NCI-H146 treated with DMSO at 0.1 percent for 48 hours (cell line): ENCODE results near the gene ST7L.
"Not testable (repeated sequence)": the region's sequence is repeated elsewhere in the genome, so short reads cannot be mapped to it uniquely, and the experiment has no call there.

ENCODE experiments used
- DNase-seq: peaks from one replicate; lab custom pipeline; 2025; ENCODE audit not compliant: unreplicated experiment; lab: John Stamatoyannopoulos, UW

Gene ST7L, protein sequence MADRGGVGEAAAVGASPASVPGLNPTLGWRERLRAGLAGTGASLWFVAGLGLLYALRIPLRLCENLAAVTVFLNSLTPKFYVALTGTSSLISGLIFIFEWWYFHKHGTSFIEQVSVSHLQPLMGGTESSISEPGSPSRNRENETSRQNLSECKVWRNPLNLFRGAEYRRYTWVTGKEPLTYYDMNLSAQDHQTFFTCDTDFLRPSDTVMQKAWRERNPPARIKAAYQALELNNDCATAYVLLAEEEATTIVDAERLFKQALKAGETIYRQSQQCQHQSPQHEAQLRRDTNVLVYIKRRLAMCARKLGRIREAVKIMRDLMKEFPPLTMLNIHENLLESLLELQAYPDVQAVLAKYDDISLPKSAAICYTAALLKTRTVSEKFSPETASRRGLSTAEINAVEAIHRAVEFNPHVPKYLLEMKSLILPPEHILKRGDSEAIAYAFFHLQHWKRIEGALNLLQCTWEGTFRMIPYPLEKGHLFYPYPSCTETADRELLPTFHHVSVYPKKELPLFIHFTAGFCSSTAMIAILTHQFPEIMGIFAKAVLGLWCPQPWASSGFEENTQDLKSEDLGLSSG

DNA sequence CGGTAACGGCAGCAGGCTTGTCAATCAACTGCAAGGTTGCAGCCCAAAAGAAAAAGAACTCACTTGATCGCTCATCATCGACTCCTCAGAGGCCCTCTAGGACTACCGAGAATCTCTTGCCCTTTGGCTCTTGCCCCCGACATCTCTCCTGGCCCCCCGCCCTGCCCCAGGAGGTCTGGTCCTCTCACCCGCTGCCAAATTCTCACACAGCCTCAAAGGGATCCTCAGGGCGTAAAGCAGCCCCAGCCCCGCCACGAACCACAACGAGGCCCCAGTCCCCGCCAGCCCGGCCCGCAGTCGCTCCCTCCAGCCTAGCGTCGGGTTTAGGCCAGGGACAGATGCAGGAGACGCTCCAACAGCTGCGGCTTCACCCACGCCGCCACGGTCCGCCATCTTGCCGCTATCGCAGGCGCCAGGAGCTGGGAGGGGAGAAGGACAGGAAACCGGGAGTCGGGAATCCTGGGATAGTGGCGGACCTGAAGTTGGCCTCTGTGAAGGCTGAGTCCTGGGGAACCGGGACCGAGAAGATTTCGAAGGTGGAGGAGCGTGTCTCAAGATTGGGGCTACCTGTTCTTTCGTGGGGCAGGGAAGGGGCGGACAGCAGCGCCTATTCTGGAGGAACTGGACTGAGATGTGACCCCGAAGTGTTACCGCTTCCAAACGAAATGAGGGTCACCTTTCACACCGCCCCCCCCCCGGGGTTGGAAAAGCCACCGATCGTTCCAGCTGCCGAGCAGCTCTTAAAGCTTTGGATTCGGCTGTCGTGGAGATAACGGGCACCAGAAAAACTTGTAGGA lies at the start of gene ST7L:
Gene ST7L (minus strand): TSS at position 421 of the 797 bp plus-strand sequence. CDS start 28 bp downstream, at position 393.
- DNase-seq = peak; percentile 40

GRCh38 chr1:112666946-112667345 lies 48.0 kb upstream of the ST7L start:
- DNase-seq = no peak

DNA sequence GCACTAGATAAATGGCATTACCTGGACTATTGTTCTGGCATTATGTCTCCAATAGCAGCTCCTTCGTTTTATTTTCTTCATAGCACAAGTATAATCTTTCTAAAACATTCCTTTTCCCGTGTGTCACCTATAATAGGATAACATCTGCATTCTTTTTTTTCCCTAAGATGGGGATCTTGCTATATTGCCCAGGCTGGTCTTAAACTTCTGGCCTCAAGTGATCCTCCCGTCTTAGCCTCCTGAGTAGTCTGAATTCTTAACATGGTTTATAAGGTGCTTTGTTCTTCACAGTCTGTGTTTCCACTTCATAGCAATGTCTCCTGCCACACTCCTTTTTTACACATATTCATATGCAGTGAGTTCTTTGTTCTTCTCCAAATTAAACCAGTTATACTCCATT lies 46.9 kb upstream of the ST7L start:
- DNase-seq = no peak

DNA sequence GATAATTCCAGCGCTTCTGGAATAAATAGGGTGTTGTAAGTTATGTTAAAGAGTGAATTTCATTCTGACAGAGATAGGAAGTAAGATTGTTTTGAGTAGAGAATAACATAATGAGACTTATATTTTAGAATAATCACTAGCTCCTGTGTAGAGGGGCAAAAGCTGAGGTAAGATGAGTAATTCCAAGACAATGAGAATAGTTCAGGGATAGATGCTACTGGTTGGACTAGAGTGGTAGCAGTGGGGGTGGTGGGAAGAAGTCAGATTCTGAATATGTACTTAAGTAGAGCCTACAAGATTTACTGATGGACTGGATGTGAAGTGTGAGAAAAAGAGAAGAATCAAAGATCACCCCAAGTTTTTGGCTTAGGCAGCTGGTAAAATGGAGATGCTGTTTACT lies 32.3 kb upstream of the ST7L start:
- no peak for DNase-seq

- no peak for DNase-seq
Observed at GRCh38 chr1:112646225-112646624, 27.3 kb upstream of the ST7L start.

DNA sequence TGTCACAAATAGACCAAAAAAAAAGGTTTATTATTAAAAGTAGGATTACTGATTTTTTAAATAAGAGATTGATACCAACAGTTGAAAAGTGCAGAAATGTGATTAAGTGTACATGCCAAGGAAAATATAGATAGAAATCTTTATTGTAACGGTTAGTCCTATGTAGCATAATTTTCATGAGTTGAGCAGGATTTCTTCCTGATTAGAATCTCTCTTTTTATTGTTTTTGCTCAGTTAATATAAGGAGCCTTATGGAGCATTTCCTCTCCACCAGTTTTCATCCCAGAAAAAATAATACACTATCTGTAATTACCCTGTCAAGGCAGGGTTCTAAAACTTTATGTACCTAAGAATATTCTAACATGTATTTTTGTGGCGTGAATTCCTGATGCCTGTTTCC lies 24.1 kb upstream of the ST7L start:
- no peak for DNase-seq

- not testable (repeated sequence) for DNase-seq
Observed at GRCh38 chr1:112640437-112640836, 21.5 kb upstream of the ST7L start.

DNA sequence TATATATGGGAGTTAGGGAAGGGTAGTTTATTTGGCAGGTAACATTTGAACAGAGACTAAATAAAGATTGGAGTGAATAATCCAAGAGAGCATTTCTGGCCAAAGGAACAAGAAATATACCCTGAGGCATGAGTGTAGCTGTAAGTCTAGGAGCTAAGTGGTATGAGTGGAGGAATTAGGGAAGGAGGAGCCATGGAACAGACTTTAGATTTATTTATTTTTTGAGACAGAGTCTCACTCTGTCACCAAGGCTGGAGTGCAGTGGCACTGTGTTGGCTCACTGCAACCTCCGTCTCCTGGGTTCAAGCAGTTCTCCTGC lies 19.1 kb upstream of the ST7L start:
- no peak for DNase-seq

- no peak for DNase-seq
Observed at GRCh38 chr1:112637254-112638109, 18.5 kb upstream of the ST7L start.

- no peak for DNase-seq
Observed at GRCh38 chr1:112636597-112637253, 17.8 kb upstream of the ST7L start.

DNA sequence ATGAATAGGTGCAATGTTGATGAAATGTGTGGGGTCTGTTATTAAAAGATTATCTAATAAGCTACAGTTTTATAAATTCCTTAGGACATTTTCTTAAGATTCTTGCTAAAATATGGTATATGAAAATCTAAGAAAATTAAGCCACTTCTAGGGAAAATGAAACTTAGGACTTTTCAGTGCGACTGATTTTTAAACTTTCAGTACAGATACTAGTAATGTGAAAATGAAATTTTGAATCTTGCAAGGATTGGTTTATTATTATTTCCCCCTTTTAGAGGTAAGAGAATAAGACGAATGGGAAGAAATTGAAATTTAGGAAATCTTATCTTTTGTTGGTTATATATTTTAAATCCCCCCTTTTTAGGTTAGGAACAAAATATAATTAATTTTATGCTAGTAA lies 17.1 kb upstream of the ST7L start:
- no peak for DNase-seq

DNA sequence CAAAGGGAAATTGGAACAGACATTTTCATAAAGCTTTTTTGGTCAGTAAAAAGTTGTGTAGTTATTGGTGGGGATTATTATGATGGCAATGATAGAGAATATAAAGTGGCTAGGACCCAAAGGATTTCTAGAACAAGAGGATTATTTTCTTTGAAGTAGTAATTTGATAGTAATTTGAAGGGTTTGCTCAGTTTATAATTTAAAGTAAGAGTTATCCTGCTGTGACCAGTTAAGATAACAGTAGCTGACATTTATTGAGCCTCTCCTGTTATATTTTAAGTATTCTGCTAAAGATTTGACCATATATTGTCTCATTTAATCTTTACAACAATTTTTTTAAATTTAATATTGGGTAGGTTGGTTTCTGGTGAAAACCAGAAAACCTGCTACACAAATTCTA lies 15.4 kb upstream of the ST7L start:
- DNase-seq = no peak

- no peak for DNase-seq
Observed at GRCh38 chr1:112633628-112634027, 14.7 kb upstream of the ST7L start.

- no peak for DNase-seq
Observed at GRCh38 chr1:112629256-112629655, 10.3 kb upstream of the ST7L start.

DNA sequence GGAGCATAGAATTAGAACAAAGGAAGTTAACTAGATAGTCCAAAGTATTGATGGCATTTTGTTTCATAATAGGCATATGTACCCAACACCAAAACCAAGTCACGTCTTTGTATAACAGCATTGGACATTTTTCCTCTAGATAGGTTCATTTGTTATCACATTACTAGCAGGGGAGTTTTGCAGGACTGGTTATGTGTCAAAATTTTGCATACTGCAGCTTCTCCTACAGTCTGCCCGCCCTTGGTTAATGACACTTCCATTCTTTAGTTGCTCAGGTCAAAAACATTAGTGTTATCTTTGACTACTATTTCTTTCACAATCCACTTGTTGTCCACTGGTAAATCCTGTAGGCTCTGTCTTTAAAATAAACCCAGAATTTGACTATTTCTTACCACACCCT lies 9.6 kb upstream of the ST7L start:
- no peak for DNase-seq

- no peak for DNase-seq
Observed at GRCh38 chr1:112626887-112627286, 7.9 kb upstream of the ST7L start.

- DNase-seq = no peak
Observed at GRCh38 chr1:112626193-112626592, 7.3 kb upstream of the ST7L start.

DNA sequence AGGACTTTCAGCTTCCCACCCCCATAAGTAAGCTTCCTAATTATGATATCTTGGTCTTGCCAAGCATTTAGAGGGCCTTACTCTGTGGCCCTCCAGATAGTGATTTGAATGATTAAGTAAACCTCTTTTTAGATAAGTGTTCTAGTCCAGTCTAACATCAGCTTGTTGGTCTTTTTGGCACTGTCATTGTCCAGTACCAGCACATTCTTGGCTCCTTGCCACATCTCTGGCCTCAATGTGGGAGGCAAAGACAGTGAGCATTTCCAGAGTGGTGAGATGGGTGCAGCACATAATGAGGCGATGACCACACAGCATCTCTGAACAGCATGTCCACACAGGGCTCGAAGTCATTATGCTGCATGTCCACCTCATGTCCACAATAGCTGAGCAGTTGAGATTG lies 6.8 kb upstream of the ST7L start:
- DNase-seq = no peak

- not testable (repeated sequence) for DNase-seq
Observed at GRCh38 chr1:112624493-112624892, 5.6 kb upstream of the ST7L start.

DNA sequence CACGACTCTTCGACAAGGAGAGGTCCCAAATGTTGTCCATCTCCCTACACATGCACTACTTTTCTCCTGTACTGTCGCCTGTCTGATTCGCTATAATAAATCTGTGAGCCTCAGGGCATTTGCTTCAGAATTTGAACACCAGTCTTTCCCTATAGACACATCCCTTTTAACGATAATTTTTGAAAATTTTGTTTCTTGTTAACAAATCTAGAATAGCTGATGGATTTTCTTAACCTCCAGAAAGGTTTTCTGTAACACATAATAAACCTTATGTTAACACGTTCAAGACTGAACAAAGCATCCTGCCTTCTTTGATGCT lies 1.4 kb upstream of the ST7L start:
- DNase-seq = no peak
